SK-N-MC (cell line): Measurements from ENCODE around the gene KAT5.

ENCODE experiments used
- DNase-seq: peaks from one replicate; pipeline ENCODE4 v3.0.0-alpha.2; 2011; ENCODE audit warnings: low read depth, low spot score
- H3K27ac ChIP-seq: fragments of 200-600 bp; sonication (generic); 2 replicates; pipeline ENCODE4 v1.5.1; 2016; ENCODE audit warnings: mixed run types
- H3K36me3 ChIP-seq: fragments of 200-600 bp; sonication (generic); 2 replicates; pipeline ENCODE4 v1.6.1; 2017; ENCODE audit warnings: antibody characterized with exemption, low read length, mixed read lengths; ENCODE audit not compliant: insufficient read depth
- H3K4me3 ChIP-seq: fragments of 200-600 bp; sonication (generic); 2 replicates; pipeline ENCODE4 v1.5.1; 2016
- H3K9ac ChIP-seq: fragments of 200-600 bp; sonication (generic); 2 replicates; pipeline ENCODE4 v1.8.0; 2017; ENCODE audit warnings: mixed run types, mixed read lengths; ENCODE audit not compliant: insufficient read length
- H3K9me3 ChIP-seq: fragments of 200-600 bp; sonication (generic); 2 replicates; pipeline ENCODE4 v1.6.1; 2017; ENCODE audit warnings: low read depth, mild to moderate bottlenecking, antibody characterized with exemption, low read length, moderate library complexity, mixed read lengths
- EZH2 ChIP-seq: fragments of 200-600 bp; sonication (generic); IDR thresholded peaks from one replicate; pipeline ENCODE4 v1.6.1; 2017; ENCODE audit warnings: antibody characterized with exemption
- FOXP2 ChIP-seq: optimal IDR thresholded peaks from 2 replicates; pipeline ENCODE3; 2011; ENCODE audit warnings: mild to moderate bottlenecking, moderate library complexity; ENCODE audit not compliant: insufficient read depth; ENCODE audit errors: extremely low read length, control extremely low read depth
- POLR2AphosphoS5 ChIP-seq: IDR thresholded peaks from 2 replicates; pipeline ENCODE4 v1.6.1; 2012; ENCODE audit warnings: mild to moderate bottlenecking, low read depth, low read length, borderline replicate concordance

Gene KAT5

GRCh38 chr11:65717906-65718305 is 5.9 kb downstream of the KAT5 start:
- DNase-seq = no peak
- no peaks in the 10 kb centered on the region for H3K9me3 ChIP-seq
- no peak overlapping the region for H3K4me3 ChIP-seq
- H3K27ac ChIP-seq = no peak overlapping the region
- TF ChIP-seq EZH2 (no peak), FOXP2 (no peak), POLR2AphosphoS5 (0 out of 2 replicates have a peak, but pooled peaks have one; percentile 19)
- peaks cover 62% of the 10 kb centered on the region for H3K36me3 ChIP-seq
- H3K9ac ChIP-seq = no peak overlapping the region

GRCh38 chr11:65718531-65718930 is 6.5 kb downstream of the KAT5 start:
- H3K4me3 ChIP-seq = peak overlapping the region; percentile 95
- no peak overlapping the region for H3K27ac ChIP-seq
- TF ChIP-seq FOXP2 = no peak
- TF ChIP-seq POLR2AphosphoS5 = no peak
- no peak for TF ChIP-seq EZH2
- peaks cover 56% of the 10 kb centered on the region for H3K36me3 ChIP-seq
- H3K9ac ChIP-seq = no peak overlapping the region
- H3K9me3 ChIP-seq = no peaks in the 10 kb centered on the region
- no peak for DNase-seq

- Histone ChIP-seq H3K27ac (no peak overlapping the region), H3K36me3 (peaks cover 51% of the 10 kb centered on the region), H3K9ac (peak overlapping the region; percentile 72), H3K9me3 (no peaks in the 10 kb centered on the region), H3K4me3 (peak overlapping the region; percentile 95)
- no peak for DNase-seq
- TF ChIP-seq FOXP2 = no peak
- 0 out of 2 replicates have a peak, but pooled peaks have one; percentile 10 for TF ChIP-seq POLR2AphosphoS5
- TF ChIP-seq EZH2 = no peak
Measured at GRCh38 chr11:65718964-65719492, 7.0 kb downstream of the KAT5 start.

GRCh38 chr11:65719871-65720210 is 7.8 kb downstream of the KAT5 start:
- TF ChIP-seq POLR2AphosphoS5 (no peak), EZH2 (no peak), FOXP2 (no peak)
- peak overlapping the region; percentile 72 for H3K9ac ChIP-seq
- H3K9me3 ChIP-seq = no peaks in the 10 kb centered on the region
- no peak overlapping the region for H3K27ac ChIP-seq
- peaks cover 43% of the 10 kb centered on the region for H3K36me3 ChIP-seq
- H3K4me3 ChIP-seq = peak overlapping the region; percentile 95
- DNase-seq = no peak

- Histone ChIP-seq H3K36me3 (peaks cover 38% of the 10 kb centered on the region), H3K9me3 (no peaks in the 10 kb centered on the region), H3K9ac (peak within 1 kb of the TSS; percentile 72), H3K27ac (no peak within 1 kb of the TSS), H3K4me3 (peak within 1 kb of the TSS; percentile 95)
- DNase-seq = peak; percentile 45
- no peak for TF ChIP-seq FOXP2
- TF ChIP-seq POLR2AphosphoS5 = peak; percentile 97
Measured at GRCh38 chr11:65720211-65720934, 8.3 kb downstream of the KAT5 start, which contains the start of gene RNASEH2C. RNASEH2C (minus strand) TSS chr11:65720798; CDS start chr11:65720758, 40 bp downstream.

- DNase-seq = no peak
- Histone ChIP-seq H3K9me3 (no peaks in the 10 kb centered on the region), H3K36me3 (peaks cover 24% of the 10 kb centered on the region), H3K4me3 (no peak overlapping the region), H3K9ac (no peak overlapping the region), H3K27ac (no peak overlapping the region)
- no peak for TF ChIP-seq EZH2
- no peak for TF ChIP-seq FOXP2
- no peak for TF ChIP-seq POLR2AphosphoS5
Measured at GRCh38 chr11:65722261-65722660, 10.2 kb downstream of the KAT5 start.

- no peak overlapping the region for H3K4me3 ChIP-seq
- H3K36me3 ChIP-seq = no peaks in the 10 kb centered on the region
- no peaks in the 10 kb centered on the region for H3K9me3 ChIP-seq
- no peak for TF ChIP-seq POLR2AphosphoS5
- no peak for TF ChIP-seq EZH2
- TF ChIP-seq FOXP2 = no peak
- no peak overlapping the region for H3K27ac ChIP-seq
- H3K9ac ChIP-seq = no peak overlapping the region
- DNase-seq = no peak
Measured at GRCh38 chr11:65726660-65727059, 14.6 kb downstream of the KAT5 start.

- H3K9ac ChIP-seq = no peak overlapping the region
- H3K36me3 ChIP-seq = no peaks in the 10 kb centered on the region
- no peak for DNase-seq
- TF ChIP-seq EZH2 = no peak
- no peak for TF ChIP-seq FOXP2
- TF ChIP-seq POLR2AphosphoS5 = no peak
- H3K9me3 ChIP-seq = peaks cover 4% of the 10 kb centered on the region; the same call in 1 of the 2 replicates
- H3K4me3 ChIP-seq = no peak overlapping the region
- H3K27ac ChIP-seq = no peak overlapping the region
Measured at GRCh38 chr11:65727865-65728264, 15.8 kb downstream of the KAT5 start.
